ENCODE data around the gene PDCD4. TPM values are rescaled to one million over a fixed set of nuclear protein-coding genes. Genes with fewer than 3 reads are reported as not detected.

PDCD4 gene
- total RNA-seq, 1 experiment from 2014 or later: 43.0 TPM

- no peak for DNase-seq (ENCODE audit: low spot score)
- in situ Hi-C loops (cut with HindIII; ENCODE audit: low sequenced_read_pairs): no loop called here
These were observed 74.8 kb downstream of the PDCD4 start for GRCh38 chr10:110946496-110946895.

- DNase-seq (ENCODE audit: low spot score): no peak
- in situ Hi-C loops (cut with HindIII; ENCODE audit: low sequenced_read_pairs): no loop called here
These were observed 75.4 kb downstream of the PDCD4 start for GRCh38 chr10:110947061-110947595.

Other genes starting within 250 kb of the PDCD4 start
- gene RBM20, start 227.6 kb upstream of the PDCD4 start, total RNA-seq (2014; rRNA removed; shearing (Covaris generic)): 2.4 and 2.7 TPM in 2 replicates
- 18.7 and 20.5 TPM in 2 replicates for gene BBIP1, start 47.3 kb downstream of the PDCD4 start, total RNA-seq (2014; rRNA removed; shearing (Covaris generic))
- gene SHOC2, start 47.7 kb downstream of the PDCD4 start, total RNA-seq (2014; rRNA removed; shearing (Covaris generic)): 9.4 and 14.2 TPM in 2 replicates
- gene ADRA2A, start 205.1 kb downstream of the PDCD4 start, total RNA-seq (2014; rRNA removed; shearing (Covaris generic)): not detected in 2 replicates